ENCODE measurements around the gene NHLRC4. TPM values are rescaled to one million over a fixed set of nuclear protein-coding genes. Genes with fewer than 3 reads are reported as not detected.

The NHLRC4 gene
- total and polyA plus RNA-seq, 8 donors: 0.99 to 3.4 (median 2.9) TPM

DNA sequence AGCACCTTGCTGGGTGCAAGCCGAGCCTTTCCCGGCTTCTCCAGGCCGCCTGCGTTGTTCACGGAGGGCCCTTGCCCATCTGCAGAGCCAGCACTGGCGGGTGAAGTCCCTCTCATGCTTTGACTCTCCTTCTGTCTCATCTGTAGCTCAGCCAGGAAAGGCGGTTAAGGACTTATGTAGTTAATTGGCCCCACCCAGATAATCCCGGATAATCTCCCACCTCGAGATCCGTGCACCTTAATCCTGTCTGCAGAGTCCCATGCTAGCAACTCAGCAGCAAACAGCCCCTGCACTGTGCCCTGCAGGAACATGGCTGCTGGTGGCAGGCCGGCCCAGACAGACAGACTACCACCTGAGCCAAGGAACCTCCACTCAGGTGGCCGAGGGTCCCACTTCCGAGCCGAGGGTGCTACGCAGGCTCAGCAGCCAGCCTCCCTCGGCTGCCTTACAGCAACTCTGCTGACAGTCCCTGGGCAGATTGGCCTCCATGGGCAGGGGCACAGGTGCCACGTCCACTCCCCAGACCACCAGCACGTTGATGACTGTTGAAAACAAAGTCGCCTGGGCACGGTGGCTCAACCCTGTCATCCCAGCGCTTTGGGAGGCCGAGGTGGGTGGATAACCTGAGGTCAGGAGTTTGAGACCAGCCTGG is 40.0 kb downstream of the NHLRC4 start:
- peak in 1 of 4 donors; percentile 72 for DNase-seq
- H3K36me3 ChIP-seq: no peaks in the 10 kb centered on the region
- H3K4me3 ChIP-seq: no peak overlapping the region
- peaks cover 0 to 9% of the 10 kb centered on the region in 2 donors for H3K4me1 ChIP-seq
- H3K27me3 ChIP-seq: no peaks in the 10 kb centered on the region
- TF ChIP-seq, protein P1, sequence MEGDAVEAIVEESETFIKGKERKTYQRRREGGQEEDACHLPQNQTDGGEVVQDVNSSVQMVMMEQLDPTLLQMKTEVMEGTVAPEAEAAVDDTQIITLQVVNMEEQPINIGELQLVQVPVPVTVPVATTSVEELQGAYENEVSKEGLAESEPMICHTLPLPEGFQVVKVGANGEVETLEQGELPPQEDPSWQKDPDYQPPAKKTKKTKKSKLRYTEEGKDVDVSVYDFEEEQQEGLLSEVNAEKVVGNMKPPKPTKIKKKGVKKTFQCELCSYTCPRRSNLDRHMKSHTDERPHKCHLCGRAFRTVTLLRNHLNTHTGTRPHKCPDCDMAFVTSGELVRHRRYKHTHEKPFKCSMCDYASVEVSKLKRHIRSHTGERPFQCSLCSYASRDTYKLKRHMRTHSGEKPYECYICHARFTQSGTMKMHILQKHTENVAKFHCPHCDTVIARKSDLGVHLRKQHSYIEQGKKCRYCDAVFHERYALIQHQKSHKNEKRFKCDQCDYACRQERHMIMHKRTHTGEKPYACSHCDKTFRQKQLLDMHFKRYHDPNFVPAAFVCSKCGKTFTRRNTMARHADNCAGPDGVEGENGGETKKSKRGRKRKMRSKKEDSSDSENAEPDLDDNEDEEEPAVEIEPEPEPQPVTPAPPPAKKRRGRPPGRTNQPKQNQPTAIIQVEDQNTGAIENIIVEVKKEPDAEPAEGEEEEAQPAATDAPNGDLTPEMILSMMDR (IDR thresholded peaks at IDR 0.05): no peak
- intact Hi-C loops (cut with DNase I): no loop called here
- peaks cover 0 to 6% of the 10 kb centered on the region in 2 donors for H3K9me3 ChIP-seq
- no peak for ATAC-seq
- H3K27ac ChIP-seq: no peak overlapping the region

DNA sequence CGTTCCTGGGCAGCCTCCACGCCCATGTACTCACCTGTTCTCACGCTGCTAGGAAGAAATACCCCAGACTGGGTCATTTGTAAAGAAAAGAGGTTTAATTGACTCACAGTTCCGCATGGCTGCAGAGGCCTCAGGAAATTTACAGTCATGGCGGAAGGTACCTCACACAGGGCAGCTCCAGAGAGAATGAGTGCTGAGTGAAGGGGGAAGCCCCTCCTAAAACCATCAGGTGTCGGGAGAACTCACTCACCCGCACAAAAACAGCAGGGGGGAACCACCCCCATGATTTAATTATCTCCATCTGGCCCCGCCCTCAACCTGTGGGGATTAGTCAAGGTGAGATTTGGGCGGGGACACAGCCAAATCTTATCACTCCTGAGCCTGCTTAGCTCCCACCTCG is 41.2 kb downstream of the NHLRC4 start:
- H3K4me1 ChIP-seq: peaks cover 0 to 9% of the 10 kb centered on the region in 2 donors
- H3K36me3 ChIP-seq: no peaks in the 10 kb centered on the region
- H3K27me3 ChIP-seq: no peaks in the 10 kb centered on the region
- H3K9me3 ChIP-seq: peaks cover 0 to 6% of the 10 kb centered on the region in 2 donors
- no peak overlapping the region for H3K4me3 ChIP-seq
- H3K27ac ChIP-seq: no peak overlapping the region
- ATAC-seq (no peak), DNase-seq (no peak)
- intact Hi-C loops (cut with DNase I): no loop called here
- TF ChIP-seq, protein P1 (IDR thresholded peaks at IDR 0.05): no peak

DNA sequence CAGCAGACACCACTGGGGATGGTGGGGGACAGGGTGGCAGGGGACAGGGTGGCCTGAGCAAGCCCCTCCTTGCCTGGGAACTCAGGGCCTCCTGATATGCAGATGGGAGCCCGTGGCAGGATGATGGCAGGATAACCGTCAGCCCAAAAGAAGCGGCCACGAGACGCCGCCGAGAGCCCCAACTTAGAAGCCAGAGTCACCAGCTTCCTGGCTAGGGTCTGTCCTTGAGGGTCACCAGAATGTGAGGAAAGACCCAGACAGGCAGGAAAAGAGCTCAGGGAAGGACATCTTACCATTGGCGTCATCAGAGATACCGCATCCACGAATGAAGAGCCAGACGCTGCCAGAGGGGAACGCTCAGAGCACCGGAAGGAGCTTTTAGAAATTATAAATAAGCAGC is 42.5 kb downstream of the NHLRC4 start:
- Histone ChIP-seq H3K27ac (no peak overlapping the region), H3K4me3 (no peak overlapping the region), H3K36me3 (no peaks in the 10 kb centered on the region), H3K4me1 (peaks cover 0 to 9% of the 10 kb centered on the region in 2 donors), H3K9me3 (peaks cover 0 to 6% of the 10 kb centered on the region in 2 donors), H3K27me3 (no peaks in the 10 kb centered on the region)
- DNase-seq (no peak), ATAC-seq (no peak)
- intact Hi-C loops (cut with DNase I): no loop called here
- TF ChIP-seq, protein P1 (IDR thresholded peaks at IDR 0.05): no peak

DNA sequence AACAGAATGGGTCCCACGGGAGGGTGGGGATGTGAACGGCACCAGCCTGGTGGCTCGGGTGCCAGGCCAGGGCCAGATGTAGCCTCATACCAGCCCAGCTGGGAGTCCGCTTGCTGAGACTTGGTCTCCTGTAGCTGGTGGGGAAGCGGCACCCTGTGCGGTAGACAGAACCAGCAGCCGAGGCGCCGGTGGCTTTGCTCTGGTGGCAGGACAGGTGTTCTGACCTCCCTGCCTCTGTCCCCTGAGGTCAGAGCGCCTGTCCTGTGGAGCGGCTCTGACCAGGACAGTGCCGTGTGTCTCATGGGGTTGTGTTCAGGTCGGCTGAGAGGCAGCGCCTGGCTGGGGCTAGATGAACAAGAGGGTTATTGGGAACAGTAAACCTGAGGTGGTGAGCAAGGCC is 43.2 kb downstream of the NHLRC4 start:
- TF ChIP-seq, protein P1 (IDR thresholded peaks at IDR 0.05): no peak
- intact Hi-C loops (cut with DNase I): no loop called here
- no peaks in the 10 kb centered on the region for H3K27me3 ChIP-seq
- H3K36me3 ChIP-seq: no peaks in the 10 kb centered on the region
- H3K4me3 ChIP-seq: no peak overlapping the region
- DNase-seq: peak in 1 of 4 donors; percentile 72
- H3K27ac ChIP-seq: no peak overlapping the region
- H3K4me1 ChIP-seq: peaks cover 0 to 9% of the 10 kb centered on the region in 2 donors
- peaks cover 0 to 4% of the 10 kb centered on the region in 2 donors for H3K9me3 ChIP-seq
- no peak for ATAC-seq

DNA sequence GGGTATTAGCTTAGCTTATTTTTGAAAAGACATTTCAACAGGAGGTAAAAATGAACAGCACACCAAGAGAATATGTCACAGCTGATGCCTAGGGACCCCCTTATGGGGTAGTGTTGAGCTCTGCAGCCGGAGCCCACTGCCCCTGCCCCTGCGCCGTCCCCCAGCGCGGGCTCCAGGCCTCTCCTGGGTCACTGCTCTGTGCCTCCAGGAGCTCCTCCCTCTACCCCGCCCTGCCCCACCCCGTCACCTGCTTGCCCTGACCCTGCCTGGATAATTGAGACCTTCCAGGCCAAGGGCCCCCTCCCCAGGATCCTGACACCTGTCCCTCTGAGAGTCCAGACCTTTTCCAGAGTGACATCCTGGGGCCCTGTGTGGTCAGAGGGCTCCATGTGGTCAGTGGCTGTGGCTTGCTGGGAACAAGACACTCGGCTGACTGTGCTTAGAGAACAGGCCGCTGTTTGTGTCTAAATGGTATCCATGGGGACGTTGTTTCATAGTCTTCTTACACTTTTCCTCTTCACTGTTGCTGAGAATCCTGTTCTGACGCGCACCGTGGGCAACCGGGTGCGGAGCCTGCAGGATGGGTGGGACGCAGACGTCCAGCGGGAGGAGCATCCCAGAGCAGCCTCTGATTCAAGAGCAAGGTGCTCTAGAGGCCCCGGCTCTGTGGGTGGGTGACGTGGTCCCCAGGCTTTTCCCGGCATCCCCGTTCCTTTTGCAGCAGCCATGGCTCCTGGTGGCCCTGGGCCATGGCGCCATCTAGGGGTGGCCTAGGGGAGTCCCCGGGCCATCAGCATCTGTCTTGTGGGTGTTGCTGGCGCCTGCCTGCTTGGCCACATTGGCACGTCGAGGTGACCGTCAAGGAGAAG is 43.9 kb downstream of the NHLRC4 start:
- ATAC-seq (peak; percentile 96), DNase-seq (peak in 1 of 4 donors; percentile 92)
- Histone ChIP-seq H3K4me1 (peaks cover 0 to 9% of the 10 kb centered on the region in 2 donors), H3K4me3 (no peak overlapping the region), H3K9me3 (no peaks in the 10 kb centered on the region), H3K27ac (no peak overlapping the region), H3K27me3 (no peaks in the 10 kb centered on the region), H3K36me3 (no peaks in the 10 kb centered on the region)
- intact Hi-C loops (cut with DNase I): no loop called here
- TF ChIP-seq, protein P1 (IDR thresholded peaks at IDR 0.05): peak; percentile 62 to 84

Measured in left lung (tissue), 10 donors.